Body of pancreas (tissue), 4 donors: ENCODE results near the gene DLG2.

Source experiments
- POLR2A ChIP-seq, 3 donors: fragments of 450-650 bp; IDR thresholded peaks; one replicate each; pipeline ENCODE4 v1.6.1; 2016; ENCODE audit warnings: antibody characterized with exemption in 3 of 3, mild to moderate bottlenecking in 2 of 3
- TF ChIP-seq, protein P1 (sequence below), 7 experiments: fragments of 450-650 bp in 4 of 7; fragments of 200-600 bp in 3 of 7; sonication (generic) in 3 of 7; IDR thresholded peaks; one replicate each; pipeline ENCODE4 v1.5.1; 2016 to 2019; ENCODE audit warnings: antibody characterized with exemption in 7 of 7

- TF ChIP-seq POLR2A (IDR thresholded peaks at IDR 0.05), result no peak
- TF ChIP-seq, protein P1, sequence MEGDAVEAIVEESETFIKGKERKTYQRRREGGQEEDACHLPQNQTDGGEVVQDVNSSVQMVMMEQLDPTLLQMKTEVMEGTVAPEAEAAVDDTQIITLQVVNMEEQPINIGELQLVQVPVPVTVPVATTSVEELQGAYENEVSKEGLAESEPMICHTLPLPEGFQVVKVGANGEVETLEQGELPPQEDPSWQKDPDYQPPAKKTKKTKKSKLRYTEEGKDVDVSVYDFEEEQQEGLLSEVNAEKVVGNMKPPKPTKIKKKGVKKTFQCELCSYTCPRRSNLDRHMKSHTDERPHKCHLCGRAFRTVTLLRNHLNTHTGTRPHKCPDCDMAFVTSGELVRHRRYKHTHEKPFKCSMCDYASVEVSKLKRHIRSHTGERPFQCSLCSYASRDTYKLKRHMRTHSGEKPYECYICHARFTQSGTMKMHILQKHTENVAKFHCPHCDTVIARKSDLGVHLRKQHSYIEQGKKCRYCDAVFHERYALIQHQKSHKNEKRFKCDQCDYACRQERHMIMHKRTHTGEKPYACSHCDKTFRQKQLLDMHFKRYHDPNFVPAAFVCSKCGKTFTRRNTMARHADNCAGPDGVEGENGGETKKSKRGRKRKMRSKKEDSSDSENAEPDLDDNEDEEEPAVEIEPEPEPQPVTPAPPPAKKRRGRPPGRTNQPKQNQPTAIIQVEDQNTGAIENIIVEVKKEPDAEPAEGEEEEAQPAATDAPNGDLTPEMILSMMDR (IDR thresholded peaks at IDR 0.05), result no peak
Measured at GRCh38 chr11:83744620-83745192, 1882.4 kb downstream of the DLG2 start.
